Measurements from ENCODE around the gene UPK3A.

GRCh38 chr22:45298934-45299505 lies 14.3 kb downstream of the UPK3A start:
- TF ChIP-seq POLR2A (IDR thresholded peaks at IDR 0.05; ENCODE audit: low read depth, low read length): no peak
- no peak for TF ChIP-seq POLR2AphosphoS5 (IDR thresholded peaks at IDR 0.05; ENCODE audit: low read depth, low read length)
